ENCODE measurements around the gene NOL12. TPM values are rescaled to one million over a fixed set of nuclear protein-coding genes. Genes with fewer than 3 reads are reported as not detected.
A peak's percentile ranks its signal among the peaks of the same experiment; 100 is the strongest.
"Not testable (repeated sequence)": the region's sequence is repeated elsewhere in the genome, so short reads cannot be mapped to it uniquely, and the experiment has no call there.

Gene NOL12
- total RNA-seq, 1 donor from 2014 or later, result 18.1 TPM

- not testable (repeated sequence) for H4K20me1 ChIP-seq (ENCODE audit: insufficient read depth, low read length); H3K4me1 ChIP-seq (ENCODE audit: insufficient read depth, low read length); H3K9me3 ChIP-seq (ENCODE audit: insufficient read depth, low read depth, low read length); H3K27me3 ChIP-seq (ENCODE audit: insufficient read depth, low read length); H3K9me3 Mint-ChIP-seq (ENCODE audit: unreplicated experiment); H2AFZ ChIP-seq (ENCODE audit: low read depth, low read length); DNase-seq (ENCODE audit: low read depth); FAIRE-seq; H3K4me1 Mint-ChIP-seq (ENCODE audit: low read depth, unreplicated experiment); H3K27ac Mint-ChIP-seq (ENCODE audit: unreplicated experiment); H3K27ac ChIP-seq (ENCODE audit: low read depth, low read length); H3K36me3 ChIP-seq (ENCODE audit: insufficient read depth, low read length); H3K27me3 Mint-ChIP-seq (ENCODE audit: low read depth, unreplicated experiment); H3K79me2 ChIP-seq (ENCODE audit: insufficient read depth, low read length)
- H3K4me2 ChIP-seq (ENCODE audit: low read length), result peak overlapping the region; percentile 92
- Mint-ChIP-seq H3K4me3 (ENCODE audit: unreplicated experiment) (peak overlapping the region; percentile 92), H3K36me3 (ENCODE audit: low read depth, unreplicated experiment) (peaks cover 14% of the 10 kb centered on the region)
- H3K9ac ChIP-seq (ENCODE audit: low read length), result peak overlapping the region; percentile 49
- H3K4me3 ChIP-seq (ENCODE audit: insufficient read depth, low read depth, low read length), result peak overlapping the region; percentile 49
These were observed 10.1 kb downstream of the NOL12 start for GRCh38 chr22:37696260-37696656.

DNA sequence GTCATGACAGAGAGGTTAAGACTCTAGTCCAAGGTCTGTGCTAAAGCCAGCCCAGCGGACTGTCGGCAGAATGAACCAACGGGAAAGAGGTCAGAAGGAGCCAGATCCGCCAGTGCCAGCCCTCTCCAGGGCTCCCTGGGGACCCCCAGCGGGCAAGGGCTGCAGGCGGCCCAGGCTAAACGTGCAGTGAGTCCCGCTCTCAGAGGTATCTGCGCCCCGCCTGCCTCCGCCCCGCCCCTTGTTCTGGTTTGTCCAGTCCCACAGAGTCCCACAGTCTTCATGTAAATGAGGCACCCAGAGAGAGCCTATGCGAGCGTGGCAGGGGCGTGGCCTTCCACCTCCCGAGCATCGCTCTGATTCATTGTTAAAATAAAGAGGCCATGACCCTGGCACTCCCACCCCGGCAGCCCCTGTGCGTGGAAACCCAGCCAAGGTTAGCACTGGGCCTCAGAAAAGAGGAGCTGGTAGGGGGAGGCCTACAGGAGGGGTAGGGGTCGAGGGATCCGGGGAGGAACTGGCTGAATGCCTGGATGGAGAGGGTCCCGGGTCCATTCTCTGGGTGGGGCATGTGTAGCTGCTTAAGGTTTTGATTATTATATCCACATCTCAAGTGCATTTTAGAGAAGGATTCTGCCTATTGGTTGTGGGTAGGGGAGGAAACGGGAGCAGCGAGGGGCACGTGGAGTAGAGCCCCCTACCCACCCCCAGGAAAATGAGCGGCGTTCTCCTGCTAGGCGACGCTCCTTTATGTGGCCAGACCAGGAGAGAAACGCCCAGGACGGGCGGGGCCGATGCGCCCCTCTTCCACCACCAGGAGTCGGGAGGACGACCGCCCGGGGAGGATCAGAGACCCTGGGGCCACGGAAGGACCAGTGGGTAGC, 10.8 kb downstream of the NOL12 start, which contains the start of gene TRIOBP:
Gene TRIOBP, plus strand, starts transcription at position 392 of the 881 bp plus-strand sequence. CDS start 4,318 bp downstream, outside the sequence.
- H2AFZ ChIP-seq (ENCODE audit: low read depth, low read length), result peak within 1 kb of the TSS; percentile 56
- DNase-seq (ENCODE audit: low read depth) (peak; percentile 88), FAIRE-seq (no peak)
- no peaks in the 10 kb centered on the region for H3K27me3 ChIP-seq (ENCODE audit: insufficient read depth, low read length)
- peaks cover 3% of the 10 kb centered on the region for H3K4me1 ChIP-seq (ENCODE audit: insufficient read depth, low read length)
- peak within 1 kb of the TSS; percentile 92 for H3K4me3 Mint-ChIP-seq (ENCODE audit: unreplicated experiment)
- H3K27me3 Mint-ChIP-seq (ENCODE audit: low read depth, unreplicated experiment), result no peaks in the 10 kb centered on the region
- H4K20me1 ChIP-seq (ENCODE audit: insufficient read depth, low read length), result no peaks in the 10 kb centered on the region
- H3K79me2 ChIP-seq (ENCODE audit: insufficient read depth, low read length), result no peaks in the 10 kb centered on the region
- peaks cover 13% of the 10 kb centered on the region for H3K36me3 Mint-ChIP-seq (ENCODE audit: low read depth, unreplicated experiment)
- no peaks in the 10 kb centered on the region for H3K9me3 ChIP-seq (ENCODE audit: insufficient read depth, low read depth, low read length)
- H3K4me2 ChIP-seq (ENCODE audit: low read length), result peak within 1 kb of the TSS; percentile 92
- H3K36me3 ChIP-seq (ENCODE audit: insufficient read depth, low read length), result peaks cover 3% of the 10 kb centered on the region
- H3K27ac ChIP-seq (ENCODE audit: low read depth, low read length), result no peak within 1 kb of the TSS
- no peaks in the 10 kb centered on the region for H3K9me3 Mint-ChIP-seq (ENCODE audit: unreplicated experiment)
- no peaks in the 10 kb centered on the region for H3K4me1 Mint-ChIP-seq (ENCODE audit: low read depth, unreplicated experiment)
- H3K9ac ChIP-seq (ENCODE audit: low read length), result peak within 1 kb of the TSS; percentile 49
- peak within 1 kb of the TSS; percentile 78 for H3K27ac Mint-ChIP-seq (ENCODE audit: unreplicated experiment)
- H3K4me3 ChIP-seq (ENCODE audit: insufficient read depth, low read depth, low read length), result peak within 1 kb of the TSS; percentile 49
- TF ChIP-seq EZH2 (IDR thresholded peaks at IDR 0.05; ENCODE audit: insufficient read depth, low read length), result no peak
- TF ChIP-seq, protein P1, sequence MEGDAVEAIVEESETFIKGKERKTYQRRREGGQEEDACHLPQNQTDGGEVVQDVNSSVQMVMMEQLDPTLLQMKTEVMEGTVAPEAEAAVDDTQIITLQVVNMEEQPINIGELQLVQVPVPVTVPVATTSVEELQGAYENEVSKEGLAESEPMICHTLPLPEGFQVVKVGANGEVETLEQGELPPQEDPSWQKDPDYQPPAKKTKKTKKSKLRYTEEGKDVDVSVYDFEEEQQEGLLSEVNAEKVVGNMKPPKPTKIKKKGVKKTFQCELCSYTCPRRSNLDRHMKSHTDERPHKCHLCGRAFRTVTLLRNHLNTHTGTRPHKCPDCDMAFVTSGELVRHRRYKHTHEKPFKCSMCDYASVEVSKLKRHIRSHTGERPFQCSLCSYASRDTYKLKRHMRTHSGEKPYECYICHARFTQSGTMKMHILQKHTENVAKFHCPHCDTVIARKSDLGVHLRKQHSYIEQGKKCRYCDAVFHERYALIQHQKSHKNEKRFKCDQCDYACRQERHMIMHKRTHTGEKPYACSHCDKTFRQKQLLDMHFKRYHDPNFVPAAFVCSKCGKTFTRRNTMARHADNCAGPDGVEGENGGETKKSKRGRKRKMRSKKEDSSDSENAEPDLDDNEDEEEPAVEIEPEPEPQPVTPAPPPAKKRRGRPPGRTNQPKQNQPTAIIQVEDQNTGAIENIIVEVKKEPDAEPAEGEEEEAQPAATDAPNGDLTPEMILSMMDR (IDR thresholded peaks at IDR 0.05; ENCODE audit: insufficient read depth, low read depth, low read length), result peak; percentile 33

DNA sequence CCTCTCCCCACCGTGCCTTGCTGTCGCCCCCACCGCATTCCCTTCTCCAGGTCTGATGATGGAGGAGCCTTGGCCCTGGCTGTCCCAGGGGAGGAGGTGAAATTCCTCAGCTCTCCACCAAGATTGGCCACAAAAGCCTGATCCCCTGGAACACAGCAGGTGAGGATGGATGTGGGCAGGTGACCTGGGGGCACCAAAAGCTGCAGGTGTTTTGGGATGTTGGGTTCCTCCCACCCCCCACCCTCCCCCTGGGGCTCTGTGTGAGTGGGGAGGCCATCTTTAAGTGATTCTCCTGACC, 11.3 kb downstream of the NOL12 start:
- no peak overlapping the region for H3K27ac Mint-ChIP-seq (ENCODE audit: unreplicated experiment)
- peak overlapping the region; percentile 49 for H3K9ac ChIP-seq (ENCODE audit: low read length)
- FAIRE-seq, result no peak
- no peak overlapping the region for H3K27ac ChIP-seq (ENCODE audit: low read depth, low read length)
- peak overlapping the region; percentile 92 for H3K4me3 Mint-ChIP-seq (ENCODE audit: unreplicated experiment)
- H3K27me3 ChIP-seq (ENCODE audit: insufficient read depth, low read length), result no peaks in the 10 kb centered on the region
- no peaks in the 10 kb centered on the region for H3K9me3 Mint-ChIP-seq (ENCODE audit: unreplicated experiment)
- no peak for TF ChIP-seq EZH2 (IDR thresholded peaks at IDR 0.05; ENCODE audit: insufficient read depth, low read length)
- TF ChIP-seq, protein P1 (IDR thresholded peaks at IDR 0.05; ENCODE audit: insufficient read depth, low read depth, low read length), result no peak
- DNase-seq (ENCODE audit: low read depth), result no peak
- no peaks in the 10 kb centered on the region for H3K4me1 Mint-ChIP-seq (ENCODE audit: low read depth, unreplicated experiment)
- H3K36me3 ChIP-seq (ENCODE audit: insufficient read depth, low read length), result no peaks in the 10 kb centered on the region
- H3K4me3 ChIP-seq (ENCODE audit: insufficient read depth, low read depth, low read length), result peak overlapping the region; percentile 49
- peak overlapping the region; percentile 56 for H2AFZ ChIP-seq (ENCODE audit: low read depth, low read length)
- peaks cover 11% of the 10 kb centered on the region for H3K36me3 Mint-ChIP-seq (ENCODE audit: low read depth, unreplicated experiment)
- H3K27me3 Mint-ChIP-seq (ENCODE audit: low read depth, unreplicated experiment), result no peaks in the 10 kb centered on the region
- H3K9me3 ChIP-seq (ENCODE audit: insufficient read depth, low read depth, low read length), result no peaks in the 10 kb centered on the region
- H4K20me1 ChIP-seq (ENCODE audit: insufficient read depth, low read length), result no peaks in the 10 kb centered on the region
- peak overlapping the region; percentile 92 for H3K4me2 ChIP-seq (ENCODE audit: low read length)
- peaks cover 3% of the 10 kb centered on the region for H3K4me1 ChIP-seq (ENCODE audit: insufficient read depth, low read length)
- H3K79me2 ChIP-seq (ENCODE audit: insufficient read depth, low read length), result no peaks in the 10 kb centered on the region

Data from astrocyte (in vitro differentiated cells and primary cell).